Mammary epithelial cell (primary cell): ENCODE measurements around the gene CRIM1.

Source experiments
- CTCF ChIP-seq, 2 donors: IDR thresholded peaks in 1 of 2; conservative IDR thresholded peaks in 1 of 2; 2 replicates each; pipeline ENCODE4 v1.5.1; 2011 to 2012; ENCODE audit warnings: inconsistent platforms in 2 of 2, low read length in 2 of 2, mild to moderate bottlenecking in 2 of 2, control low read depth in 1 of 2, low read depth in 1 of 2; ENCODE audit not compliant: insufficient read depth in 1 of 2; ENCODE audit errors: extremely low read depth in 1 of 2
- EZH2 ChIP-seq: IDR thresholded peaks from 2 replicates; pipeline ENCODE4 v1.6.1; 2012; ENCODE audit warnings: low read length, inconsistent platforms, borderline replicate concordance

GRCh38 chr2:36376319-36376765 is 20.8 kb downstream of the CRIM1 start:
- TF ChIP-seq CTCF (conservative IDR thresholded peaks at IDR 0.05 in 1 of 2, IDR thresholded peaks at IDR 0.05 in 1 of 2; ENCODE audit: extremely low read depth in 1 of 2, insufficient read depth in 1 of 2, low read depth in 1 of 2, low read length in 2 of 2) (no peak), EZH2 (no peak)
